Measurements from ENCODE around the gene FBXL15. TPM values are rescaled to one million over a fixed set of nuclear protein-coding genes. Genes with fewer than 3 reads are reported as not detected.
A peak's percentile ranks its signal among the peaks of the same experiment; 100 is the strongest.

Gene FBXL15
- total and polyA plus RNA-seq, 11 donors: 6.6 to 20.0 (median 10.2) TPM

- 0 to 1% (median 0%) methylated on average over 8 to 35 of the region's 35 CpGs for WGBS, 4 donors
- H3K27ac ChIP-seq: peak overlapping the region; percentile 89 to 99 (median 96)
- peaks cover 3 to 48% (median 31%) of the 10 kb centered on the region in 12 donors for H3K4me1 ChIP-seq
- no peaks in the 10 kb centered on the region for H3K27me3 ChIP-seq
- peak in 2 of 4 donors; percentile 0 to 1 for ATAC-seq
- no peak for TF ChIP-seq POLR2A (IDR thresholded peaks at IDR 0.05)
- TF ChIP-seq, protein P1, sequence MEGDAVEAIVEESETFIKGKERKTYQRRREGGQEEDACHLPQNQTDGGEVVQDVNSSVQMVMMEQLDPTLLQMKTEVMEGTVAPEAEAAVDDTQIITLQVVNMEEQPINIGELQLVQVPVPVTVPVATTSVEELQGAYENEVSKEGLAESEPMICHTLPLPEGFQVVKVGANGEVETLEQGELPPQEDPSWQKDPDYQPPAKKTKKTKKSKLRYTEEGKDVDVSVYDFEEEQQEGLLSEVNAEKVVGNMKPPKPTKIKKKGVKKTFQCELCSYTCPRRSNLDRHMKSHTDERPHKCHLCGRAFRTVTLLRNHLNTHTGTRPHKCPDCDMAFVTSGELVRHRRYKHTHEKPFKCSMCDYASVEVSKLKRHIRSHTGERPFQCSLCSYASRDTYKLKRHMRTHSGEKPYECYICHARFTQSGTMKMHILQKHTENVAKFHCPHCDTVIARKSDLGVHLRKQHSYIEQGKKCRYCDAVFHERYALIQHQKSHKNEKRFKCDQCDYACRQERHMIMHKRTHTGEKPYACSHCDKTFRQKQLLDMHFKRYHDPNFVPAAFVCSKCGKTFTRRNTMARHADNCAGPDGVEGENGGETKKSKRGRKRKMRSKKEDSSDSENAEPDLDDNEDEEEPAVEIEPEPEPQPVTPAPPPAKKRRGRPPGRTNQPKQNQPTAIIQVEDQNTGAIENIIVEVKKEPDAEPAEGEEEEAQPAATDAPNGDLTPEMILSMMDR (IDR thresholded peaks at IDR 0.05): no peak
- peak overlapping the region; percentile 50 to 91 (median 75) for H3K4me3 ChIP-seq
- no peaks in the 10 kb centered on the region for H3K9me3 ChIP-seq
- intact Hi-C loops (cut with DNase I): loop anchor here in 8 of 10 donors (1.0 to 10.0 kb wide), 13 partner anchors 26 to 228 kb away; partner anchors contain the start of genes FBXL15 (in 3 of the 8), ACTR1A (in 1 of the 8) and ELOVL3 (in 1 of the 8)
- DNase-seq: no peak
- peaks cover 0 to 31% (median under 1%) of the 10 kb centered on the region in 9 donors for H3K36me3 ChIP-seq
These were observed 25.7 kb upstream of the FBXL15 start for GRCh38 chr10:102394801-102395399.

DNA sequence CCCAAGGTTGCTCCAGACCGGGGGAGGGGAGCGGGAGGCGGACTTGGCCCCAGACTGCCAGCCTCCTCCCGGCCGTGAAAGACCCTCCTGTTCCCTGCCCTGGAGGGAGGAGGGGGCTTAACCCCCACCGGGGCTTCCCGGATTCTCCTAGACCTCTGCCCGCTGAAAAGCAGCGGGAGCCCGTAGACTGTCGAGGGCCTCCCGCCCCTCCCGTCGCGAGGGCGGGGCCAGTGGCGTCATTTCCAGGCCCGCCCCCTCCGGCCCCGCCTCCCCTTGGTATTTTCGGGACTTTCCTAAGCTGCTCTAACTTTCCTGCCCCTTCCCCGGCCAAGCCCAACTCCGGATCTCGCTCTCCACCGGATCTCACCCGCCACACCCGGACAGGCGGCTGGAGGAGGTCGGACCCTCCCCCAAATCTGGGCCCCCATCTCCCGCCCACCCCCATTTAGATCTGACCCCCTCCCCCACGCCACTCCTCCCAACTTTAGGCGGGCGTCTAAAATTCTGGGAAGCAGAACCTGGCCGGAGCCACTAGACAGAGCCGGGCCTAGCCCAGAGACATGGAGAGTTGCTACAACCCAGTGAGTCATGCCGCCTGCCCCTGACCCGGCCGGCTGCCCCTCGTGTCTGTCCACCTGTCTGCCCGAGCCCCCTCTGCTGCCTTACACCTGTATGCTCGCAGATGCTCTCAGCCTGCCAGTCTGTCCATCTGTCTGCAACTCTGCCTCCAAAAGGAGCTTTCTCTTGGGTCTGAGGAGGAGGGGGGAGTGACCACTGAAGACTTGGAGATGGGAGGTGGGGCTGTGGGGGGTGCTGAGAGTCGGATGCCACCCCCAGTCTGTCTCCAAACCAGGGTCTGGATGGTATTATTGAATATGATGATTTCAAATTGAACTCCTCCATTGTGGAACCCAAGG is 25.0 kb upstream of the FBXL15 start, which contains the start of gene NFKB2:
Gene NFKB2, plus strand, starts transcription at position 306 of the 917 bp plus-strand sequence. Its CDS starts 255 bp downstream, at position 561.
- peak in 1 of 2 donors; percentile 70 for TF ChIP-seq POLR2A (IDR thresholded peaks at IDR 0.05)
- TF ChIP-seq, protein P1 (IDR thresholded peaks at IDR 0.05): no peak
- H3K27ac ChIP-seq: peak within 1 kb of the TSS; percentile 89 to 99 (median 96)
- H3K4me1 ChIP-seq: peaks cover 3 to 53% (median 33%) of the 10 kb centered on the region in 12 donors
- DNase-seq: peak; percentile 88 to 93 (median 91)
- 1% methylated on average over 22 to 42 of the region's 42 CpGs for WGBS, 4 donors
- peak within 1 kb of the TSS; percentile 50 to 91 (median 75) for H3K4me3 ChIP-seq
- intact Hi-C loops (cut with DNase I): loop anchor here in 9 of 10 donors (2.0 to 10.0 kb wide), 10 partner anchors 25 to 228 kb away; partner anchors contain the start of genes FBXL15 (in 3 of the 9) and ELOVL3 (in 1 of the 9)
- peak; percentile 67 to 82 (median 68) for ATAC-seq
- H3K9me3 ChIP-seq: no peaks in the 10 kb centered on the region
- H3K27me3 ChIP-seq: no peaks in the 10 kb centered on the region
- H3K36me3 ChIP-seq: peaks cover 0 to 39% (median 5%) of the 10 kb centered on the region in 9 donors

DNA sequence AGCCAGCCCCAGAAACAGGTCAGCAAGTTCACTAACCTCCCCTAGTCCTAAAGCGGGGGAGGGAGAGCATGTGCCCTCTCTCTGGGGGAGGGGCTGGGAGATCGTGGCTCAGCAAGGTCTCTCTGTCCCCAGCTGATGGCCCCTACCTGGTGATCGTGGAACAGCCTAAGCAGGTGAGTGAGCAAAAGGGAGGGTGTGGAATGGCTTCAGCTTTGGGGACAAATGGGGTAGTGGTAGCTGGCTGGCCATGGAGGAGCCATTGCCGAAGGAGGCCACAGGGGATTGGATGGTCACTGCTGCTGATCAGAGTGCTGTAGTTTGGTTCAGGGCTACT is 24.4 kb upstream of the FBXL15 start:
- no peak for DNase-seq
- ATAC-seq: no peak
- peak overlapping the region; percentile 35 to 99 (median 96) for H3K27ac ChIP-seq
- intact Hi-C loops (cut with DNase I): loop anchor here in 8 of 10 donors (2.0 to 10.0 kb wide), 7 partner anchors 81 to 229 kb away; partner anchors contain the start of gene ELOVL3 (in 1 of the 8)
- peaks cover 3 to 53% (median 33%) of the 10 kb centered on the region in 12 donors for H3K4me1 ChIP-seq
- TF ChIP-seq POLR2A (IDR thresholded peaks at IDR 0.05): no peak
- TF ChIP-seq, protein P1 (IDR thresholded peaks at IDR 0.05): no peak
- no peaks in the 10 kb centered on the region for H3K27me3 ChIP-seq
- H3K4me3 ChIP-seq: peak overlapping the region in 11 of 12 donors; percentile 50 to 91 (median 73)
- H3K9me3 ChIP-seq: no peaks in the 10 kb centered on the region
- peaks cover 0 to 45% (median 11%) of the 10 kb centered on the region in 9 donors for H3K36me3 ChIP-seq
- WGBS, 4 donors: 55 to 70% (median 62%) methylated on average over 4 of the region's 4 CpGs

Data from heart left ventricle (tissue), 16 donors.